ENCODE data around the gene SRGAP3. TPM values are rescaled to one million over a fixed set of nuclear protein-coding genes. Genes with fewer than 3 reads are reported as not detected.

Gene SRGAP3
- total RNA-seq, 1 experiment from 2014 or later, result 0.69 TPM

GRCh38 chr3:9208605-9209152, 40.8 kb downstream of the SRGAP3 start:
- Histone ChIP-seq H3K4me3 (ENCODE audit: low read depth, low read length, poor library complexity, severe bottlenecking) (no peak overlapping the region), H3K27me3 (replicated peaks; ENCODE audit: insufficient read depth, low read depth, low read length, poor library complexity) (no peaks in the 10 kb centered on the region), H3K36me3 (ENCODE audit: insufficient read depth, low read length, poor library complexity, severe bottlenecking) (no peaks in the 10 kb centered on the region), H3K9me3 (ENCODE audit: low read depth, low read length, poor library complexity, severe bottlenecking) (no peaks in the 10 kb centered on the region), H3K27ac (ENCODE audit: low read depth, low read length, poor library complexity, severe bottlenecking) (no peak overlapping the region), H3K4me1 (ENCODE audit: insufficient read depth, low read length, poor library complexity, severe bottlenecking) (no peaks in the 10 kb centered on the region)
- no peak for DNase-seq (ENCODE audit: low spot score)
- CTCF ChIA-PET, result no interaction called here
- intact Hi-C loops (cut with micrococcal nuclease; ENCODE audit: unreplicated experiment), result no loop called here
- TF ChIP-seq EZH2 (IDR thresholded peaks at IDR 0.05; ENCODE audit: borderline replicate concordance, low read depth, low read length, poor library complexity, severe bottlenecking), result no peak
- TF ChIP-seq CTCF (conservative IDR thresholded peaks at IDR 0.05; ENCODE audit: low read depth, low read length), result no peak
- no TSS peak for BruUV-seq (replicated peaks)
- POLR2A ChIA-PET (ENCODE audit: low non-redundant PET), result no interaction called here

GRCh38 chr3:9207116-9207763, 42.2 kb downstream of the SRGAP3 start:
- Histone ChIP-seq H3K4me3 (ENCODE audit: low read depth, low read length, poor library complexity, severe bottlenecking) (no peak overlapping the region), H3K9me3 (ENCODE audit: low read depth, low read length, poor library complexity, severe bottlenecking) (no peaks in the 10 kb centered on the region), H3K4me1 (ENCODE audit: insufficient read depth, low read length, poor library complexity, severe bottlenecking) (no peaks in the 10 kb centered on the region), H3K27me3 (replicated peaks; ENCODE audit: insufficient read depth, low read depth, low read length, poor library complexity) (no peaks in the 10 kb centered on the region), H3K27ac (ENCODE audit: low read depth, low read length, poor library complexity, severe bottlenecking) (no peak overlapping the region), H3K36me3 (ENCODE audit: insufficient read depth, low read length, poor library complexity, severe bottlenecking) (no peaks in the 10 kb centered on the region)
- ChIA-PET POLR2A (ENCODE audit: low non-redundant PET) (no interaction called here), CTCF (no interaction called here)
- DNase-seq (ENCODE audit: low spot score), result no peak
- no TSS peak for BruUV-seq (replicated peaks)
- no peak for TF ChIP-seq CTCF (conservative IDR thresholded peaks at IDR 0.05; ENCODE audit: low read depth, low read length)
- no peak for TF ChIP-seq EZH2 (IDR thresholded peaks at IDR 0.05; ENCODE audit: borderline replicate concordance, low read depth, low read length, poor library complexity, severe bottlenecking)
- intact Hi-C loops (cut with micrococcal nuclease; ENCODE audit: unreplicated experiment), result no loop called here

- BruUV-seq (replicated peaks), result no TSS peak
- CTCF ChIA-PET, result no interaction called here
- intact Hi-C loops (cut with micrococcal nuclease; ENCODE audit: unreplicated experiment), result no loop called here
- no peak overlapping the region for H3K4me3 ChIP-seq (ENCODE audit: low read depth, low read length, poor library complexity, severe bottlenecking)
- H3K9me3 ChIP-seq (ENCODE audit: low read depth, low read length, poor library complexity, severe bottlenecking), result no peaks in the 10 kb centered on the region
- no peak overlapping the region for H3K27ac ChIP-seq (ENCODE audit: low read depth, low read length, poor library complexity, severe bottlenecking)
- no peaks in the 10 kb centered on the region for H3K4me1 ChIP-seq (ENCODE audit: insufficient read depth, low read length, poor library complexity, severe bottlenecking)
- TF ChIP-seq EZH2 (IDR thresholded peaks at IDR 0.05; ENCODE audit: borderline replicate concordance, low read depth, low read length, poor library complexity, severe bottlenecking) (no peak), CTCF (conservative IDR thresholded peaks at IDR 0.05; ENCODE audit: low read depth, low read length) (no peak)
- H3K36me3 ChIP-seq (ENCODE audit: insufficient read depth, low read length, poor library complexity, severe bottlenecking), result no peaks in the 10 kb centered on the region
- H3K27me3 ChIP-seq (replicated peaks; ENCODE audit: insufficient read depth, low read depth, low read length, poor library complexity), result no peaks in the 10 kb centered on the region
- no peak for DNase-seq (ENCODE audit: low spot score)
- POLR2A ChIA-PET (ENCODE audit: low non-redundant PET), result no interaction called here
Measured at GRCh38 chr3:9206287-9206686, 43.2 kb downstream of the SRGAP3 start.

Data from A673 (cell line).